ENCODE results near the gene KLHL10. TPM values are rescaled to one million over a fixed set of nuclear protein-coding genes. Genes with fewer than 3 reads are reported as not detected.
A peak's percentile ranks its signal among the peaks of the same experiment; 100 is the strongest.
"Not testable (repeated sequence)": the region's sequence is repeated elsewhere in the genome, so short reads cannot be mapped to it uniquely, and the experiment has no call there.

KLHL10 gene
- total RNA-seq, 1 donor from 2014 or later = not detected

GRCh38 chr17:41873559-41874292 is 36.1 kb downstream of the KLHL10 start:
- no peak overlapping the region for H3K4me3 Mint-ChIP-seq
- no peaks in the 10 kb centered on the region for H3K9me3 Mint-ChIP-seq
- DNase-seq (ENCODE audit: low read depth, low spot score) = no peak
- H3K36me3 Mint-ChIP-seq (ENCODE audit: low read depth) = peaks cover 54% of the 10 kb centered on the region
- H3K27me3 Mint-ChIP-seq (ENCODE audit: low read depth) = no peaks in the 10 kb centered on the region
- no peak overlapping the region for H3K27ac Mint-ChIP-seq (ENCODE audit: unreplicated experiment)
- TF ChIP-seq, protein P1, sequence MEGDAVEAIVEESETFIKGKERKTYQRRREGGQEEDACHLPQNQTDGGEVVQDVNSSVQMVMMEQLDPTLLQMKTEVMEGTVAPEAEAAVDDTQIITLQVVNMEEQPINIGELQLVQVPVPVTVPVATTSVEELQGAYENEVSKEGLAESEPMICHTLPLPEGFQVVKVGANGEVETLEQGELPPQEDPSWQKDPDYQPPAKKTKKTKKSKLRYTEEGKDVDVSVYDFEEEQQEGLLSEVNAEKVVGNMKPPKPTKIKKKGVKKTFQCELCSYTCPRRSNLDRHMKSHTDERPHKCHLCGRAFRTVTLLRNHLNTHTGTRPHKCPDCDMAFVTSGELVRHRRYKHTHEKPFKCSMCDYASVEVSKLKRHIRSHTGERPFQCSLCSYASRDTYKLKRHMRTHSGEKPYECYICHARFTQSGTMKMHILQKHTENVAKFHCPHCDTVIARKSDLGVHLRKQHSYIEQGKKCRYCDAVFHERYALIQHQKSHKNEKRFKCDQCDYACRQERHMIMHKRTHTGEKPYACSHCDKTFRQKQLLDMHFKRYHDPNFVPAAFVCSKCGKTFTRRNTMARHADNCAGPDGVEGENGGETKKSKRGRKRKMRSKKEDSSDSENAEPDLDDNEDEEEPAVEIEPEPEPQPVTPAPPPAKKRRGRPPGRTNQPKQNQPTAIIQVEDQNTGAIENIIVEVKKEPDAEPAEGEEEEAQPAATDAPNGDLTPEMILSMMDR (conservative IDR thresholded peaks at IDR 0.05) = no peak
- peaks cover 6% of the 10 kb centered on the region for H3K4me1 Mint-ChIP-seq

DNA sequence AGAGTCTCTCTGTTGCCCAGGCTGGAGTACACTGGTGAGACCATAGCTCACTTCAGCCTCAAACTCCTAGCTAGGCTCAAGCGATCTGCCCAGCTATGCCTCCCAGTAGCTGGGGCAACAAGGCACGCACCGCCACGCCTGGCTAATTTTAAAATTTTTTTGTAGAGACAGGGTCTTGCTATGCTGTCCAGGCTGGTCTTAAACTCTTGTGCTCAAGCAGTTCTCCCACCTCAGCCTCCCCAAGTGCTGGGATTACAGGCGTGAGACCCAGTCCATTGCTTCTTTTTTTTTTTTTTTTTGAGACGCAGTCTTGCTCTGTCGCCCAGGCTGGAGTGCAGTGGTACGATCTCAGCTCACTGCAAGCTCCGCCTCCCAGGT is 36.7 kb downstream of the KLHL10 start:
- H3K9me3 Mint-ChIP-seq; H3K4me3 Mint-ChIP-seq; H3K27ac Mint-ChIP-seq (ENCODE audit: unreplicated experiment); H3K27me3 Mint-ChIP-seq (ENCODE audit: low read depth); H3K4me1 Mint-ChIP-seq; DNase-seq (ENCODE audit: low read depth, low spot score): not testable (repeated sequence)
- peaks cover 50% of the 10 kb centered on the region for H3K36me3 Mint-ChIP-seq (ENCODE audit: low read depth)

- no peaks in the 10 kb centered on the region for H3K4me1 Mint-ChIP-seq
- H3K27ac Mint-ChIP-seq (ENCODE audit: unreplicated experiment) = no peak overlapping the region
- no peaks in the 10 kb centered on the region for H3K27me3 Mint-ChIP-seq (ENCODE audit: low read depth)
- peaks cover 41% of the 10 kb centered on the region for H3K36me3 Mint-ChIP-seq (ENCODE audit: low read depth)
- TF ChIP-seq, protein P1 (conservative IDR thresholded peaks at IDR 0.05) = no peak
- no peak for DNase-seq (ENCODE audit: low read depth, low spot score)
- H3K9me3 Mint-ChIP-seq = no peaks in the 10 kb centered on the region
- no peak overlapping the region for H3K4me3 Mint-ChIP-seq
These were observed 42.5 kb downstream of the KLHL10 start for GRCh38 chr17:41880130-41880529.

DNA sequence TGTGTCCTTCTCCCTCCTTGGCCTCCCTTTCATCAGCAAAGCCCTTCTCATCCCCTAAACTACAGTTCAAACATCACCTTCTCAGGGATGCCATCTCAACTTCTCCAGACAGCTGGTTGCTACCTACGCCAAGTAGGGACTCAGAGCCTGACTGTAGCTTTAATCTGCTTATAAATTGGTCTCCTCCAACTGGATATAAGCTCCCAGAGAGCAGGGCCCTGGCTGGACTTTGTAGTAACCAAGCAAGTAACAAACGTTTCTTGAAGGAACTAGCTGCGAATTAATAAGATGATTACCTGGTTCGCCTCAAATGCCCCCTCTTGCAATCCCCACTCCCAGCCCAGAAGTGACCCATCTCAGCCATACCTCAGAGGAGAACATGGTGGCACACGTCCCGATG is 45.1 kb downstream of the KLHL10 start:
- Mint-ChIP-seq H3K36me3 (ENCODE audit: low read depth) (peaks cover 31% of the 10 kb centered on the region), H3K27me3 (ENCODE audit: low read depth) (no peaks in the 10 kb centered on the region), H3K9me3 (no peaks in the 10 kb centered on the region), H3K4me1 (peaks cover 10% of the 10 kb centered on the region), H3K4me3 (no peak overlapping the region), H3K27ac (ENCODE audit: unreplicated experiment) (peak overlapping the region; percentile 23)
- TF ChIP-seq, protein P1 (conservative IDR thresholded peaks at IDR 0.05) = no peak
- DNase-seq (ENCODE audit: low read depth, low spot score) = no peak

DNA sequence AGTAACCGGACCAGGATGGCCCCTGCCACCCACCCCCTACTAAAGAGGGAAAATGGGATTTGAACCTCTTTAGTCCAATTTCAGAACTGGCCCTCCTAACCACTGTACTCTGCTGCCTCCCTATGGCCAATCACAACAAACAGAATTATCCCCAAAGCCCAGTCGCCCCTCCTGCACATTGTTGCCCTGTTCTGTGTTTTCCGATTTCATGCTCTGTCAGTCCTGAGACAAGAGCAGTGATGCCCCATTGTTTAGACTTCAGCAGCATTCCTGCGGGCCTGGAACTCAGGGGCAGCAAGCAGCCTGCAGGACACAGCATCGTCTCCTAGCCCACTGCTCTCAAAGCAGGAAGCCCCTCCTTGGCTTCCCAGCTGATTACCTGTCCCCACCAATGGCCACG is 48.1 kb downstream of the KLHL10 start:
- Mint-ChIP-seq H3K4me3 (peak overlapping the region; percentile 1), H3K4me1 (peaks cover 10% of the 10 kb centered on the region), H3K27ac (ENCODE audit: unreplicated experiment) (no peak overlapping the region), H3K36me3 (ENCODE audit: low read depth) (peaks cover 17% of the 10 kb centered on the region), H3K9me3 (no peaks in the 10 kb centered on the region), H3K27me3 (ENCODE audit: low read depth) (no peaks in the 10 kb centered on the region)
- TF ChIP-seq, protein P1 (conservative IDR thresholded peaks at IDR 0.05) = peak; percentile 53
- DNase-seq (ENCODE audit: low read depth, low spot score) = peak; percentile 36

DNA sequence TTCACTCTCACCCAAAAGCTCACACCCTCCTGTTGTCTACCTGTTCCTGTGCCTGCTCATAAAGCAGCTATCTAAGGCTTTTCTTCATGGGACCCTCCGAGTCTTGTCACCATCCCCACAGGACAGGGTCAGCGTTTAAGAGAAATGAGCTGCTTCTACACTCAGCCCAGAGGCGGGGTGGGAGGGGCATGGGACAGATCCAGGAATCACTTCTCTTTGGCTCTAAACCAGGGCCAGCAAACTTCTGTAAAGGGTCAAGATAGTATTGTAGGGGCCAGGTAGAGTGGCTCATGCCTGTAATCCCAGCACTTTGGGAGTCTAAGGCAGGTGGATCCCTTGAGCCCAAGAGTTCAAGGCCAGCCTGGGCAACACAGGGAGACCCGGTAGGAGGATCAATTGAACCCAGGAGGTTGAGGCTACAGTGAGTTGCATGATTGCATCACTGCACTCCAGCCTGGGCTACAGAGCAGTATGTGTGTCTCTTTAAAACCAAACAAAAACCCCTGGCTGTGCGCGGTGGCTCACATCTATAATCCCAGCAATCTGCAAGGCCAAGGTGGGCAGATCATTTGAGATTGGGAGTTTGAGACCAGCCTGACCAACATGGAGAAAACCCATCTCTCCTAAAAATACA is 50.8 kb downstream of the KLHL10 start:
- Mint-ChIP-seq H3K9me3 (no peaks in the 10 kb centered on the region), H3K4me3 (no peak overlapping the region), H3K36me3 (ENCODE audit: low read depth) (peaks cover 18% of the 10 kb centered on the region), H3K4me1 (peaks cover 10% of the 10 kb centered on the region), H3K27me3 (ENCODE audit: low read depth) (no peaks in the 10 kb centered on the region), H3K27ac (ENCODE audit: unreplicated experiment) (no peak overlapping the region)
- TF ChIP-seq, protein P1 (conservative IDR thresholded peaks at IDR 0.05) = no peak
- DNase-seq (ENCODE audit: low read depth, low spot score) = no peak
